Neural cell (in vitro differentiated cells): ENCODE data around the gene CHRM1. TPM values are rescaled to one million over a fixed set of nuclear protein-coding genes. Genes with fewer than 3 reads are reported as not detected.

Experiments used
- H2AFZ ChIP-seq: fragments of 200-600, 300-800 bp; sonication (generic), shearing (Covaris generic); 2 replicates; pipeline ENCODE4 v1.6.0; 2014; ENCODE audit warnings: low read depth, mild to moderate bottlenecking, antibody characterized with exemption, low read length, moderate library complexity
- H3F3A ChIP-seq: fragments of 200-600 bp; shearing (Covaris generic); 2 replicates; pipeline ENCODE4 v1.6.1; 2016; ENCODE audit warnings: mild to moderate bottlenecking, moderate library complexity, mixed read lengths, antibody characterized with exemption, low read length; ENCODE audit not compliant: insufficient read depth, poor library complexity, severe bottlenecking
- H3K27ac ChIP-seq: fragments of 200-600, 300-800 bp; sonication (generic), shearing (Covaris generic); 2 replicates; pipeline ENCODE4 v1.5.1; 2014; ENCODE audit warnings: mild to moderate bottlenecking, low read length, moderate library complexity
- H3K27me3 ChIP-seq: fragments of 300-800, 200-600 bp; sonication (generic), shearing (Covaris generic); 2 replicates; pipeline ENCODE4 v1.6.0; 2014; ENCODE audit warnings: mild to moderate bottlenecking, low read depth, low read length, moderate library complexity; ENCODE audit not compliant: insufficient read depth
- H3K36me3 ChIP-seq: fragments of 300-800, 200-600 bp; sonication (generic), shearing (Covaris generic); 2 replicates; pipeline ENCODE4 v1.5.1; 2014; ENCODE audit warnings: mild to moderate bottlenecking, antibody characterized with exemption, low read length, moderate library complexity; ENCODE audit not compliant: insufficient read depth
- H3K4me2 ChIP-seq: fragments of 300-800, 200-600 bp; sonication (generic), shearing (Covaris generic); 2 replicates; pipeline ENCODE4 v1.6.0; 2014; ENCODE audit warnings: mild to moderate bottlenecking, low read length
- H3K4me3 ChIP-seq: fragments of 300-800, 200-600 bp; sonication (generic), shearing (Covaris generic); 2 replicates; pipeline ENCODE4 v1.5.1; 2014; ENCODE audit warnings: mild to moderate bottlenecking, low read length, moderate library complexity
- H3K79me2 ChIP-seq: fragments of 200-600 bp; shearing (Covaris generic); replicated peaks from 2 replicates; pipeline ENCODE4 v1.6.0; 2014; ENCODE audit warnings: mild to moderate bottlenecking, low read length, moderate library complexity; ENCODE audit not compliant: insufficient read depth
- H3K9ac ChIP-seq: fragments of 300-800, 200-600 bp; sonication (generic), shearing (Covaris generic); 2 replicates; pipeline ENCODE4 v1.6.1; 2016; ENCODE audit warnings: mild to moderate bottlenecking, low read length, mixed read lengths
- H3K9me2 ChIP-seq: fragments of 200-600 bp; shearing (Covaris generic); 2 replicates; pipeline ENCODE4 v1.6.1; 2016; ENCODE audit warnings: mild to moderate bottlenecking, low read length, mixed read lengths; ENCODE audit not compliant: insufficient read depth
- H3K9me3 ChIP-seq: fragments of 200-600, 300-800 bp; sonication (generic), shearing (Covaris generic); 2 replicates; pipeline ENCODE4 v1.6.1; 2016; ENCODE audit warnings: mild to moderate bottlenecking, mixed run types, low read length, moderate library complexity, mixed read lengths
- H4K20me1 ChIP-seq: fragments of 200-600 bp; shearing (Covaris generic); 2 replicates; pipeline ENCODE4 v1.6.1; 2016; ENCODE audit warnings: mild to moderate bottlenecking, mixed run types; ENCODE audit not compliant: insufficient read depth
- EP300 ChIP-seq: fragments of 450-650 bp; conservative IDR thresholded peaks from 2 replicates; pipeline ENCODE4 v1.6.1; 2014; ENCODE audit warnings: antibody characterized with exemption, mild to moderate bottlenecking, moderate library complexity; ENCODE audit not compliant: poor library complexity, severe bottlenecking
- EZH2 ChIP-seq: fragments of 200-600, 300-800 bp; shearing (Covaris generic), sonication (generic); IDR thresholded peaks from 2 replicates; pipeline ENCODE4 v1.6.1; 2014; ENCODE audit warnings: antibody characterized with exemption, low read length, borderline replicate concordance, mild to moderate bottlenecking; ENCODE audit not compliant: insufficient read depth, poor library complexity, severe bottlenecking
- MXI1 ChIP-seq: fragments of 450-650 bp; conservative IDR thresholded peaks from 2 replicates; pipeline ENCODE4 v1.6.1; 2014; ENCODE audit warnings: antibody characterized with exemption, mild to moderate bottlenecking; ENCODE audit not compliant: poor library complexity, severe bottlenecking
- POLR2AphosphoS5 ChIP-seq: IDR thresholded peaks from 2 replicates; pipeline ENCODE4 v1.6.1; 2012
- RAD21 ChIP-seq: fragments of 450-650 bp; conservative IDR thresholded peaks from 2 replicates; pipeline ENCODE4 v1.6.1; 2014; ENCODE audit warnings: antibody characterized with exemption, mild to moderate bottlenecking, moderate library complexity
- SMC3 ChIP-seq: fragments of 450-650 bp; conservative IDR thresholded peaks from 2 replicates; pipeline ENCODE4 v1.6.1; 2014; ENCODE audit warnings: antibody characterized with exemption, mild to moderate bottlenecking, moderate library complexity; ENCODE audit not compliant: poor library complexity
- TAF1 ChIP-seq: IDR thresholded peaks from 2 replicates; pipeline ENCODE4 v1.6.1; 2012; ENCODE audit warnings: low read depth
- polyA plus RNA-seq: library from polyadenylated mRNA; depleted of rRNA; stranded (reverse); fragments of >200 nt; gene quantifications from 2 replicates; pipeline ENCODE4 v1.2.3, GENCODE V29; 2014
- TF ChIP-seq, protein P1 (sequence below): IDR thresholded peaks from 2 replicates; pipeline ENCODE4 v1.6.1; 2012; ENCODE audit warnings: borderline replicate concordance

Gene CHRM1
- polyA plus RNA-seq, 1 donor from 2014 or later = not detected

DNA sequence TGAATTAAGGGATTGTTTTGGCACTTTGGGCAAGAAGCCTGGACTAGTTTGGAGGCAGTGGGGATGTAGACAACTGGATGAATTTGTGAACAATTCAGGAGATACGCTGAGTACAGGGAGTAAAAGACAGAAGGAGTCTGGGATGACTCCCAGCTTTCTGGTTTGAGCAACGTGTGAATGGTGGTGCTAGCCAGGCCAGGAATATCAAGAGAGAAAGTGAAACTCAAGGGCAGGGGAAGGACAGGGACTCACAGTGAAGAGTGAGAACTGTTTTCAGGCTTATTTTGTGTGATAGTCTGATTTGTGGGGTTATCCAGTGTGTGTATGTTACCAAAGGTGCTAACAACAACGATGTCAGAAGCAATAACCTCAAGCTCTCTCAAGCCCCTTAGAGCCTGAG, 15.9 kb downstream of the CHRM1 start:
- no peak overlapping the region for H3K27ac ChIP-seq
- no peak overlapping the region for H3K4me3 ChIP-seq
- H3K4me2 ChIP-seq = no peak overlapping the region
- no peaks in the 10 kb centered on the region for H3K36me3 ChIP-seq
- H2AFZ ChIP-seq = no peak overlapping the region
- TF ChIP-seq TAF1 (no peak), RAD21 (no peak), EP300 (no peak), SMC3 (no peak)
- TF ChIP-seq, protein P1, sequence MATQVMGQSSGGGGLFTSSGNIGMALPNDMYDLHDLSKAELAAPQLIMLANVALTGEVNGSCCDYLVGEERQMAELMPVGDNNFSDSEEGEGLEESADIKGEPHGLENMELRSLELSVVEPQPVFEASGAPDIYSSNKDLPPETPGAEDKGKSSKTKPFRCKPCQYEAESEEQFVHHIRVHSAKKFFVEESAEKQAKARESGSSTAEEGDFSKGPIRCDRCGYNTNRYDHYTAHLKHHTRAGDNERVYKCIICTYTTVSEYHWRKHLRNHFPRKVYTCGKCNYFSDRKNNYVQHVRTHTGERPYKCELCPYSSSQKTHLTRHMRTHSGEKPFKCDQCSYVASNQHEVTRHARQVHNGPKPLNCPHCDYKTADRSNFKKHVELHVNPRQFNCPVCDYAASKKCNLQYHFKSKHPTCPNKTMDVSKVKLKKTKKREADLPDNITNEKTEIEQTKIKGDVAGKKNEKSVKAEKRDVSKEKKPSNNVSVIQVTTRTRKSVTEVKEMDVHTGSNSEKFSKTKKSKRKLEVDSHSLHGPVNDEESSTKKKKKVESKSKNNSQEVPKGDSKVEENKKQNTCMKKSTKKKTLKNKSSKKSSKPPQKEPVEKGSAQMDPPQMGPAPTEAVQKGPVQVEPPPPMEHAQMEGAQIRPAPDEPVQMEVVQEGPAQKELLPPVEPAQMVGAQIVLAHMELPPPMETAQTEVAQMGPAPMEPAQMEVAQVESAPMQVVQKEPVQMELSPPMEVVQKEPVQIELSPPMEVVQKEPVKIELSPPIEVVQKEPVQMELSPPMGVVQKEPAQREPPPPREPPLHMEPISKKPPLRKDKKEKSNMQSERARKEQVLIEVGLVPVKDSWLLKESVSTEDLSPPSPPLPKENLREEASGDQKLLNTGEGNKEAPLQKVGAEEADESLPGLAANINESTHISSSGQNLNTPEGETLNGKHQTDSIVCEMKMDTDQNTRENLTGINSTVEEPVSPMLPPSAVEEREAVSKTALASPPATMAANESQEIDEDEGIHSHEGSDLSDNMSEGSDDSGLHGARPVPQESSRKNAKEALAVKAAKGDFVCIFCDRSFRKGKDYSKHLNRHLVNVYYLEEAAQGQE = no peak
- H4K20me1 ChIP-seq = no peaks in the 10 kb centered on the region
- no peaks in the 10 kb centered on the region for H3K9me3 ChIP-seq
- H3F3A ChIP-seq = no peaks in the 10 kb centered on the region
- no peak overlapping the region for H3K9ac ChIP-seq
- no peaks in the 10 kb centered on the region for H3K27me3 ChIP-seq
- H3K79me2 ChIP-seq = no peaks in the 10 kb centered on the region
- no peaks in the 10 kb centered on the region for H3K9me2 ChIP-seq

DNA sequence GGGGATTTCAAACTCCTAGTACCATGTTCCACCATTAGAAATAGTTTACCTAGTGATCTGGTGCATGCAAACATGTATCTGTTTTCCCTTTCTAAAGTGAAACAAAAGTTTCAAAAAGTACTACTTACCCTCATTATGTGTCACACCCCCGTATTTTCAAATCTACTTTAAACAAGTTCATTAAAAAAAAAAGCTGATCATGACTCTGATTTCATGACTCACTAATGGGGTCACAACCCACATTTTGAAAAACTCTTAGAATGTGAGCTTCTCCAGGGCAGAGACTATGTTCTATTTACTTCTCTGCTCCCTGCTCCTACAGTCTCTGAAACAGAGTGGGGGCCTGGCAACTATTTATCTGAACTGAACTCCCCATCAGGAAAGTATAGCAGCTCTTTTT, 18.2 kb downstream of the CHRM1 start:
- H3K9me3 ChIP-seq = no peaks in the 10 kb centered on the region
- H3K27me3 ChIP-seq = no peaks in the 10 kb centered on the region
- TF ChIP-seq POLR2AphosphoS5 = no peak
- TF ChIP-seq EP300 = no peak
- no peak for TF ChIP-seq TAF1
- TF ChIP-seq RAD21 = no peak
- TF ChIP-seq MXI1 = no peak
- no peak overlapping the region for H3K27ac ChIP-seq
- H3K36me3 ChIP-seq = no peaks in the 10 kb centered on the region
- H4K20me1 ChIP-seq = no peaks in the 10 kb centered on the region
- no peaks in the 10 kb centered on the region for H3K9me2 ChIP-seq
- no peak overlapping the region for H3K4me2 ChIP-seq
- no peaks in the 10 kb centered on the region for H3F3A ChIP-seq
- no peak overlapping the region for H2AFZ ChIP-seq
- no peak overlapping the region for H3K4me3 ChIP-seq
- no peak overlapping the region for H3K9ac ChIP-seq
- H3K79me2 ChIP-seq = no peaks in the 10 kb centered on the region

DNA sequence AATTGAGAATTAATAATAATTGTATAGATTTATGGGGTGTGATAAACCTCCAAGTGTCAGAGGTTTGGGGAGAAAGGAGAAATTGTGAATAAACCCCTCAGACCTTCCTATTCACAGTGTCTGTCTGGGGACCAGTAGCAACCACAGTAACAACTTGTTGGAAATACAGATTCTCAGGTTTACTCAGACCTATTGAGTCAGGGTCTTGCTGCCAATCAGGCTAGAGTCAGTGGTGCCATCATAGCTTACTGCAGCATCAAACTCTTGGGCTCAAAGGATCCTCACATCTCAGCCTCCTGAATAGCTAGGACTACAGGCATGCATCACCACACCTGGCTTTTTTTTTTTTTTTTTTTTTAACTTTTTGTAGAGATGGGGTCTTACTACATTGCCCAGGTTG, 23.1 kb downstream of the CHRM1 start:
- Histone ChIP-seq H3K9ac (no peak overlapping the region), H3K36me3 (no peaks in the 10 kb centered on the region), H3K4me3 (no peak overlapping the region), H3K4me2 (no peak overlapping the region), H3K9me3 (no peaks in the 10 kb centered on the region), H3K9me2 (no peaks in the 10 kb centered on the region), H4K20me1 (no peaks in the 10 kb centered on the region), H3F3A (no peaks in the 10 kb centered on the region), H3K79me2 (no peaks in the 10 kb centered on the region), H2AFZ (no peak overlapping the region), H3K27me3 (no peaks in the 10 kb centered on the region), H3K27ac (no peak overlapping the region)
- TF ChIP-seq, protein P1 = no peak
- TF ChIP-seq RAD21 (no peak), EZH2 (no peak), EP300 (no peak), POLR2AphosphoS5 (no peak)
